ENCODE results near the gene SLC46A1.

The SLC46A1 gene

GRCh38 chr17:28366605-28367004 is 39.4 kb downstream of the SLC46A1 start:
- Histone ChIP-seq H3K27me3 (ENCODE audit: control insufficient read depth in 3 of 3, insufficient read depth in 3 of 3, low read depth in 1 of 3, low read length in 3 of 3) (no peaks in the 10 kb centered on the region), H4K91ac (ENCODE audit: low read depth, low read length, poor library complexity) (no peak overlapping the region), H3K9ac (ENCODE audit: low read depth, low read length, poor library complexity) (no peak overlapping the region), H2AFZ (ENCODE audit: low read length) (no peak overlapping the region), H3K14ac (ENCODE audit: low read length) (no peak overlapping the region), H2BK120ac (ENCODE audit: low read depth, low read length) (no peak overlapping the region), H4K8ac (ENCODE audit: low read depth, low read length) (no peak overlapping the region), H3K18ac (ENCODE audit: low read length) (no peak overlapping the region), H3K27ac (replicated peaks; ENCODE audit: low read length) (no peak overlapping the region), H3K9me3 (replicated peaks in 1 of 2; ENCODE audit: control insufficient read depth in 2 of 2, insufficient read depth in 1 of 2, low read depth in 1 of 2, low read length in 2 of 2) (no peaks in the 10 kb centered on the region), H2BK5ac (ENCODE audit: low read length) (no peak overlapping the region), H3K79me1 (ENCODE audit: low read depth, low read length) (no peaks in the 10 kb centered on the region), H2BK15ac (ENCODE audit: low read length) (no peak overlapping the region), H2BK12ac (ENCODE audit: low read length) (no peak overlapping the region), H3K23ac (ENCODE audit: low read depth, low read length, poor library complexity) (no peak overlapping the region), H3K4me2 (ENCODE audit: insufficient read depth, low read length, poor library complexity, severe bottlenecking) (no peak overlapping the region), H3K4ac (ENCODE audit: low read length) (no peak overlapping the region), H3K36me3 (replicated peaks in 1 of 2; ENCODE audit: control insufficient read depth in 2 of 2, insufficient read depth in 2 of 2, low read length in 2 of 2) (peaks cover 6 to 30% of the 10 kb centered on the region in 2 donors), H3K4me1 (ENCODE audit: control insufficient read depth in 2 of 2, insufficient read depth in 1 of 2, low read depth in 1 of 2, low read length in 2 of 2) (peaks cover 15 to 16% of the 10 kb centered on the region in 2 donors), H3K4me3 (ENCODE audit: low read length in 2 of 2) (no peak overlapping the region), H2AK5ac (ENCODE audit: low read depth, low read length) (no peak overlapping the region)
- no peak for DNase-seq (ENCODE audit: low spot score)
- no CpG with 5 or more reads among the region's 1 CpG for WGBS, 2 donors (ENCODE audit: extremely low coverage in 2 of 2, insufficient read length in 2 of 2, insufficient replicate concordance in 1 of 2)

GRCh38 chr17:28365487-28365886 is 40.5 kb downstream of the SLC46A1 start:
- Histone ChIP-seq H3K36me3 (replicated peaks in 1 of 2; ENCODE audit: control insufficient read depth in 2 of 2, insufficient read depth in 2 of 2, low read length in 2 of 2) (peaks cover 11 to 42% of the 10 kb centered on the region in 2 donors), H3K9ac (ENCODE audit: low read depth, low read length, poor library complexity) (no peak overlapping the region), H3K23ac (ENCODE audit: low read depth, low read length, poor library complexity) (no peak overlapping the region), H2BK120ac (ENCODE audit: low read depth, low read length) (no peak overlapping the region), H4K8ac (ENCODE audit: low read depth, low read length) (no peak overlapping the region), H3K18ac (ENCODE audit: low read length) (no peak overlapping the region), H2BK12ac (ENCODE audit: low read length) (no peak overlapping the region), H3K4me2 (ENCODE audit: insufficient read depth, low read length, poor library complexity, severe bottlenecking) (no peak overlapping the region), H3K4me3 (ENCODE audit: low read length in 2 of 2) (no peak overlapping the region), H2AFZ (ENCODE audit: low read length) (no peak overlapping the region), H3K4ac (ENCODE audit: low read length) (no peak overlapping the region), H3K27ac (replicated peaks; ENCODE audit: low read length) (no peak overlapping the region), H3K27me3 (ENCODE audit: control insufficient read depth in 3 of 3, insufficient read depth in 3 of 3, low read depth in 1 of 3, low read length in 3 of 3) (no peaks in the 10 kb centered on the region), H2AK5ac (ENCODE audit: low read depth, low read length) (no peak overlapping the region), H2BK15ac (ENCODE audit: low read length) (no peak overlapping the region), H3K9me3 (replicated peaks in 1 of 2; ENCODE audit: control insufficient read depth in 2 of 2, insufficient read depth in 1 of 2, low read depth in 1 of 2, low read length in 2 of 2) (no peaks in the 10 kb centered on the region), H3K79me1 (ENCODE audit: low read depth, low read length) (no peaks in the 10 kb centered on the region), H3K14ac (ENCODE audit: low read length) (no peak overlapping the region), H4K91ac (ENCODE audit: low read depth, low read length, poor library complexity) (no peak overlapping the region), H3K4me1 (ENCODE audit: control insufficient read depth in 2 of 2, insufficient read depth in 1 of 2, low read depth in 1 of 2, low read length in 2 of 2) (peaks cover 9 to 10% of the 10 kb centered on the region in 2 donors), H2BK5ac (ENCODE audit: low read length) (no peak overlapping the region)
- no CpG with 5 or more reads among the region's 3 CpGs for WGBS, 2 donors (ENCODE audit: extremely low coverage in 2 of 2, insufficient read length in 2 of 2, insufficient replicate concordance in 1 of 2)
- DNase-seq (ENCODE audit: low spot score) = no peak

- Histone ChIP-seq H3K27ac (replicated peaks; ENCODE audit: low read length) (no peak within 1 kb of the TSS), H2BK15ac (ENCODE audit: low read length) (no peak within 1 kb of the TSS), H3K27me3 (ENCODE audit: control insufficient read depth in 3 of 3, insufficient read depth in 3 of 3, low read depth in 1 of 3, low read length in 3 of 3) (no peaks in the 10 kb centered on the region), H3K4ac (ENCODE audit: low read length) (no peak within 1 kb of the TSS), H3K14ac (ENCODE audit: low read length) (no peak within 1 kb of the TSS), H2AFZ (ENCODE audit: low read length) (no peak within 1 kb of the TSS), H3K9ac (ENCODE audit: low read depth, low read length, poor library complexity) (no peak within 1 kb of the TSS), H3K4me1 (ENCODE audit: control insufficient read depth in 2 of 2, insufficient read depth in 1 of 2, low read depth in 1 of 2, low read length in 2 of 2) (peaks cover 2 to 3% of the 10 kb centered on the region in 2 donors), H2BK12ac (ENCODE audit: low read length) (no peak within 1 kb of the TSS), H3K79me1 (ENCODE audit: low read depth, low read length) (no peaks in the 10 kb centered on the region), H3K9me3 (replicated peaks in 1 of 2; ENCODE audit: control insufficient read depth in 2 of 2, insufficient read depth in 1 of 2, low read depth in 1 of 2, low read length in 2 of 2) (no peaks in the 10 kb centered on the region), H3K18ac (ENCODE audit: low read length) (no peak within 1 kb of the TSS), H2AK5ac (ENCODE audit: low read depth, low read length) (no peak within 1 kb of the TSS), H2BK120ac (ENCODE audit: low read depth, low read length) (no peak within 1 kb of the TSS), H3K23ac (ENCODE audit: low read depth, low read length, poor library complexity) (no peak within 1 kb of the TSS), H3K36me3 (replicated peaks in 1 of 2; ENCODE audit: control insufficient read depth in 2 of 2, insufficient read depth in 2 of 2, low read length in 2 of 2) (peaks cover 15 to 48% of the 10 kb centered on the region in 2 donors), H2BK5ac (ENCODE audit: low read length) (no peak within 1 kb of the TSS), H3K4me3 (ENCODE audit: low read length in 2 of 2) (no peak within 1 kb of the TSS), H3K4me2 (ENCODE audit: insufficient read depth, low read length, poor library complexity, severe bottlenecking) (no peak within 1 kb of the TSS), H4K8ac (ENCODE audit: low read depth, low read length) (no peak within 1 kb of the TSS), H4K91ac (ENCODE audit: low read depth, low read length, poor library complexity) (no peak within 1 kb of the TSS)
- no peak for DNase-seq (ENCODE audit: low spot score)
- no CpG with 5 or more reads among the region's 13 CpGs for WGBS, 2 donors (ENCODE audit: extremely low coverage in 2 of 2, insufficient read length in 2 of 2, insufficient replicate concordance in 1 of 2)
These were observed 41.2 kb downstream of the SLC46A1 start, which contains the start of gene SEBOX for GRCh38 chr17:28364665-28365363. TSS of gene SEBOX (minus strand) at chr17:28365199. CDS start at chr17:28365151, 48 bp downstream.

GRCh38 chr17:28363776-28364650 is 42.0 kb downstream of the SLC46A1 start:
- Histone ChIP-seq H3K4me2 (ENCODE audit: insufficient read depth, low read length, poor library complexity, severe bottlenecking) (no peak overlapping the region), H2BK12ac (ENCODE audit: low read length) (no peak overlapping the region), H3K4ac (ENCODE audit: low read length) (no peak overlapping the region), H3K4me1 (ENCODE audit: control insufficient read depth in 2 of 2, insufficient read depth in 1 of 2, low read depth in 1 of 2, low read length in 2 of 2) (no peaks in the 10 kb centered on the region), H3K4me3 (ENCODE audit: low read length in 2 of 2) (no peak overlapping the region), H2BK15ac (ENCODE audit: low read length) (no peak overlapping the region), H2AK5ac (ENCODE audit: low read depth, low read length) (no peak overlapping the region), H2BK120ac (ENCODE audit: low read depth, low read length) (no peak overlapping the region), H3K14ac (ENCODE audit: low read length) (no peak overlapping the region), H2BK5ac (ENCODE audit: low read length) (no peak overlapping the region), H4K8ac (ENCODE audit: low read depth, low read length) (no peak overlapping the region), H3K79me1 (ENCODE audit: low read depth, low read length) (no peaks in the 10 kb centered on the region), H4K91ac (ENCODE audit: low read depth, low read length, poor library complexity) (no peak overlapping the region), H2AFZ (ENCODE audit: low read length) (no peak overlapping the region), H3K23ac (ENCODE audit: low read depth, low read length, poor library complexity) (no peak overlapping the region), H3K9me3 (replicated peaks in 1 of 2; ENCODE audit: control insufficient read depth in 2 of 2, insufficient read depth in 1 of 2, low read depth in 1 of 2, low read length in 2 of 2) (no peaks in the 10 kb centered on the region), H3K27ac (replicated peaks; ENCODE audit: low read length) (no peak overlapping the region), H3K9ac (ENCODE audit: low read depth, low read length, poor library complexity) (no peak overlapping the region), H3K36me3 (replicated peaks in 1 of 2; ENCODE audit: control insufficient read depth in 2 of 2, insufficient read depth in 2 of 2, low read length in 2 of 2) (peaks cover 19 to 56% of the 10 kb centered on the region in 2 donors), H3K27me3 (ENCODE audit: control insufficient read depth in 3 of 3, insufficient read depth in 3 of 3, low read depth in 1 of 3, low read length in 3 of 3) (no peaks in the 10 kb centered on the region), H3K18ac (ENCODE audit: low read length) (no peak overlapping the region)
- WGBS, 2 donors (ENCODE audit: extremely low coverage in 2 of 2, insufficient read length in 2 of 2, insufficient replicate concordance in 1 of 2) = no CpG with 5 or more reads among the region's 8 CpGs
- no peak for DNase-seq (ENCODE audit: low spot score)

Data from neuronal stem cell (in vitro differentiated cells).